Ishikawa (cell line): ENCODE measurements around the gene FLOT2.

Source experiments
- CEBPB ChIP-seq: IDR thresholded peaks from 2 replicates; pipeline ENCODE4 v1.6.1; 2012
- CREB1 ChIP-seq: IDR thresholded peaks from 2 replicates; pipeline ENCODE4 v1.6.1; 2012; ENCODE audit warnings: low read depth
- EGR1 ChIP-seq: IDR thresholded peaks from 2 replicates; pipeline ENCODE4 v1.6.1; 2012
- EP300 ChIP-seq: IDR thresholded peaks from 2 replicates; pipeline ENCODE4 v1.6.1; 2012; ENCODE audit warnings: borderline replicate concordance
- FOXM1 ChIP-seq: IDR thresholded peaks from 2 replicates; pipeline ENCODE4 v1.6.1; 2012; ENCODE audit warnings: low read depth, borderline replicate concordance
- NFIC ChIP-seq: IDR thresholded peaks from 2 replicates; pipeline ENCODE4 v1.6.1; 2012
- RAD21 ChIP-seq: IDR thresholded peaks from 2 replicates; pipeline ENCODE4 v1.6.1; 2012; ENCODE audit warnings: low read depth
- REST ChIP-seq: IDR thresholded peaks from 2 replicates; pipeline ENCODE4 v1.6.1; 2012; ENCODE audit warnings: low read depth, mild to moderate bottlenecking
- TAF1 ChIP-seq: IDR thresholded peaks from 2 replicates; pipeline ENCODE4 v1.6.1; 2012; ENCODE audit warnings: low read depth, mild to moderate bottlenecking
- TCF12 ChIP-seq: IDR thresholded peaks from 2 replicates; pipeline ENCODE4 v1.6.1; 2012; ENCODE audit warnings: low read depth
- USF1 ChIP-seq: IDR thresholded peaks from 2 replicates; pipeline ENCODE4 v1.6.1; 2012
- YY1 ChIP-seq: IDR thresholded peaks from 2 replicates; pipeline ENCODE4 v1.6.1; 2012; ENCODE audit warnings: low read depth
- ZBTB7A ChIP-seq: IDR thresholded peaks from 2 replicates; pipeline ENCODE4 v1.6.1; 2012; ENCODE audit warnings: low read depth
- TF ChIP-seq, protein P1 (sequence below): IDR thresholded peaks from 2 replicates; pipeline ENCODE4 v1.6.1; 2012

DNA sequence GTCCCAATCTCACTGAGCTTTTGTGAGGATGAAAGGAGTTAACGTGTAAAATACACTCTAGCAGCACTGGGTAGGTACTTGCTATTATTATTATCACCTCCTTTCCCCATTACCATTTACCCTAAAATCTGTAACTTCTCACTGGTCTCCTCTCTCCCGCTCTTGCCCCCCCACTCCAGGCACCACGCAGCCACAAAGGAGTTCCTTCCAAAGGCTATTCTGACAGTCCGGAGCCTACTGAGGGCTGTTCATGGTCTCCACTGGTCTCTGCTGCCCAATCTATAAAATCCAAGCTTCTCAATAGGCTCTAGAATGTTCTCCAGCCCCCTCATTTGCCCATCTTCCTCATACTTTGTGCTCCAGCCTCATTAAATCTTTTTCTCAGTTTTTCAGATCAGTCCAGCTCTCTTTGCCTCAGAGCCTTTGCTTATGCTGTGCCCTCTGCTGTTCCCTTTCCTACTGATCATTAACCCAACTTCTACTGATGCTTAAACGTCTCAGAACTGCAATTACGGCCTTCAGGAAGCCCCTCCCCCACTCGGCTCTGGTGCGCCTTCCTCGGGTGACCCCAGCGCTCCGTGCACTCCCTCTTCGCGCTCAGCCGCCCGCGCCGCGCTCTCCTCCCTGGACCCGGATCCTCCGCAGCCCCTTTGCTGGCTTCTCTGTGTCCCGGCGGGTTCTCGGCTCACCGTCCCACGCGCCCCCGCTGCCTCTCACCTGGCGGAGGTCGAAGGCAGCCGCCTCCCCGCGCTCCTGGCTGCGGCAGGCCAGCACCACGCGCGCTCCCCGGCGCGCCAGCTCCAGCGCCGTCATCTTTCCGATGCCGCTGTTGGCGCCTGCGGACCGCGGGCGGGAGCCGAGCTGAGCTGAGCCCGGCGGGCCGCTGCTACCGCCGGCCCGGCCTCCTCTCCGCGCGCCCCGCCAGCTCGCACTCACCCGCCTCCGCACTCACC, 4.6 kb upstream of the FLOT2 start:
- no peak for TF ChIP-seq EP300
- TF ChIP-seq TCF12, result no peak
- no peak for TF ChIP-seq REST
- no peak for TF ChIP-seq NFIC
- no peak for TF ChIP-seq YY1
- no peak for TF ChIP-seq CEBPB
- TF ChIP-seq RAD21, result no peak
- TF ChIP-seq CREB1, result no peak
- TF ChIP-seq, protein P1, sequence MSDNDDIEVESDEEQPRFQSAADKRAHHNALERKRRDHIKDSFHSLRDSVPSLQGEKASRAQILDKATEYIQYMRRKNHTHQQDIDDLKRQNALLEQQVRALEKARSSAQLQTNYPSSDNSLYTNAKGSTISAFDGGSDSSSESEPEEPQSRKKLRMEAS, result no peak; the same call in 1 of the 2 replicates
- no peak for TF ChIP-seq ZBTB7A
- TF ChIP-seq FOXM1, result no peak
- no peak for TF ChIP-seq EGR1
- no peak for TF ChIP-seq TAF1
- no peak for TF ChIP-seq USF1
